Ecto neural progenitor cell (in vitro differentiated cells): ENCODE results near the gene PURA.

Experiments used
- DNase-seq: peaks from one replicate; pipeline ENCODE4 v3.0.0-alpha.2; 2018; ENCODE audit warnings: low spot score

Gene PURA

DNA sequence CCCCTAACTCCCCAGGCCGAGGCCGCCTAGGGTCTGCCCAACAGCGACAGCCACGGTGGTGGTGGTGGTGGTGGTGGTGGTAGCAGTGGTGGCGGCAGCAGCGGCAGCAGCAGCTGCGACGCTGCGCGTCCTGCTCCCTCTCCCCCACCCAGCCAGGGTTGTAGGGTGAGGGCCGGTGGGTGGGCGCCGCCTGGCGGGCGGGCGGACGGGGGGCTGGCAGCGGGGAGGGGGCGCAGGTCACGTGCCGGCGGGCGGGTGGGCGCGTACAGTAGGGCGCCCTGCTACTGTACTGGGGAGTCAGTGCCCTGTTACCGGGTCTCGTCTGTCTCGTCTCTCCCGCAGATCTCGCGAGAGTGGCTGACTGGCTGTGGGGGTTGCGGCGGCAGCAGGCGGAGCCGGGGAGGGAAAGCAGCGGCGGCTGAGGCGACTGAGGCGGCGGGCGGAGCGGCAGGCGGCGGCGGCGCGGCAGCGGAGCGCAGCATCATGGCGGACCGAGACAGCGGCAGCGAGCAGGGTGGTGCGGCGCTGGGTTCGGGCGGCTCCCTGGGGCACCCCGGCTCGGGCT lies at the start of gene PURA:
Gene PURA, plus strand, starts transcription at position 411 of the 565 bp plus-strand sequence. Its CDS starts 73 bp downstream, at position 484.
- peak; percentile 96 for DNase-seq

DNA sequence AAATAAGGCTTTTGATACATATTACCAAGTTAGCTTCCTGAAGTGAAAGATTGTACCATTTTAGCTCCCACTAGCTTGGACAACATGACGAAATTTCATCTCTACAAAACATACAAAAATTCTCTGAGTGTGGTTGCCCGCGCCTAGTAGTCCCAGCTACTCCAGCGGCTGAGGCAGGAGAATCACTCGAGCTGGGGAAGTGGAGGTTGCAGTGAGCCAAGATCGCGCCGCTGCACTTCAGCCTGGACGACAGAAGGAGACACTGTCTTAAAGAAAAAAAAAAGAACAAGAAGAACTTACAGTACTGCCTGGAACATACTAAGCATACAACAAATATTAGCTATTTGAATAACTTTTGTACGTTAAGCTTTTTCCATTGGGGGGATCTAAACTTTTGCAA lies 41.1 kb upstream of the PURA start:
- no peak for DNase-seq

DNA sequence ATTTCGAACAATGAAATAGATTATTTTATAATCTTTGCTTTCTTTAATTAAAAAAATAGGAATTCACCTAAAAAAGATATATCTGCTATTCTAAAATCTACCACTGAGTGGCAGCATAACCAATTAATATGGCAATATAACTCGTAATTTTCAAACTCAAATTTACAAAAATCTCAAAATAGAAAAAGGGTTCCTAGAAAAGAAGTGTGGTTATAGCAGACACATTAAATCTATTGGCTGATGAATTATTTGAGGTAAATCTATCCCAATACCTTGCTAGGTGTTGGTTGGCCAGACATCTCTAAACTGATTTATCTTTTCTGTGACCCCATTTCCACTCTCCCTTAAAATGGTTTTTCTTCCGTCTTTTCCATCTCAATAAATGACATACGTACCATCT lies 40.6 kb upstream of the PURA start:
- no peak for DNase-seq

- DNase-seq = no peak
These were observed 38.5 kb upstream of the PURA start for GRCh38 chr5:140075371-140075770.

DNA sequence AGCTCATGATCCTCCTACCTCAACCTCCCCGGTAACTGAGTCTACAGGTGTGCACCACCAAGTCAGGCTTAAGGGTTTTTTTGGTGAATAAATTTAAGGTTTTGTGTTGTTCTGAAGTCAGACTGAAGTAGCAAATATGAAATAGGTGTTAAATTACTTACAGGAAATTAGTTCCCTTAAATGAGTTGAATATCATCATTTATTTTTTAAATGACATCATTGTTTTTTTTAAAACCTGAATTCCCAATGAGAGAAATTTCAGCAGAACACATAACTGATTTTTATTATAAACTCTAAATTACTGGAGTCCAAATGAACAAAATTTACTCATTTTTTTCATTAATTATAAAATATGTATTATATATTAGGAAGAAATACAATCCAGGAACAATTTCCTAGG lies 37.8 kb upstream of the PURA start:
- no peak for DNase-seq

DNA sequence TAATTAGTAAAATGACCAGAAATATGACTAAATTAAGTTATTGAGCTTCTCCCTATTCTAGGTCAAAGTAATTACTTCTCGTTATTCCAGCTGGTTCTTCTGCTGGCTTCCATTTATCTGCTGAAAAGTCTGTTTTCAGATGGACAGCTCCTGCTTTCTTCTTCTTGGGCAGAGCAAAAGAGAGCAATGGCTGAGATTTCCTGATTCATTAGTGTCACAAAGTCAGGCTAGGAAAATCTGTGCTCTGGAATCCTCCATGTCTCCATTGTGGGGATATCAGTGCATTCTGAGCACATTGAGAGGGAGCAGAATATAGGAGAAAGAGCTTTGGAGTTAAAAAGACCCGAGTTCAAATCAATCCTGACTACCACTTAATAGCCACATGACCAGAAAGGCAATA lies 37.1 kb upstream of the PURA start:
- no peak for DNase-seq

DNA sequence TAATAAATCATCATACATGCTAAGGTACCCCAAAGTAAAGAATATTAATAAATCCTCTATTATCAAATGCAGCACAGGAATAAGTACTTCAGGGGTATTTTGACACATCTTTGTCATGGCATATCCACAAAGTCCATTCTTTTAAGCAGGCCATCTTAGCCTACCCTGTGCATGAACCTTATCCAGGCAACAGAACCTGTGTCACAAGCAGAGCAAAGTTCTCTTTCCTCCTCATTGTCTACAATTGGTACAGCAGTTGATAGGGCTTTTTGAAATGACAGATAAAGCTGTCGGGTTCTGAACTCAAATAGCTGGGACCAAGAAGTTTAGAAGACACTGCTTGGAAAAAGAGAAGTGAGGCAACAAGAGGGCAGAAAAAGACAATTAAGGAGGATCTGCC lies 30.8 kb upstream of the PURA start:
- no peak for DNase-seq

DNA sequence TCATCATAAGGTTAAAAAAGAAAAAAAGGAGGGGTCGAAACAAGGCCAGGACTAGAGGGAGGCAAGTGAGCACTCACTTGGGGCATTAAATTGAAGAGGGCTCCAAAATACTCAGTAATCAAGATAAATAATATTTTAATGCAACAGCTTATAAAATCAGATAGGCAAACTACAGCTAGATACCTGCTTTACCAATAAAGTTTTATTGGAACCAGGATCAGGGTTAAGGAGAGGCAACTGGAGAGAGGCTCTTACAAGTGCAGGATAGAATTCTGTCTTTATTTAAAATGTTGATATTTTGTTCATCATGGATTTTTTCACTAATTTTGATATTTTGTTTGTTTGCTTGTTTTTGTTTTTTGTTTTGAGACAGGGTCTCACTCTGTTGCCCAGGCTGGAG lies 30.3 kb upstream of the PURA start:
- no peak for DNase-seq

DNA sequence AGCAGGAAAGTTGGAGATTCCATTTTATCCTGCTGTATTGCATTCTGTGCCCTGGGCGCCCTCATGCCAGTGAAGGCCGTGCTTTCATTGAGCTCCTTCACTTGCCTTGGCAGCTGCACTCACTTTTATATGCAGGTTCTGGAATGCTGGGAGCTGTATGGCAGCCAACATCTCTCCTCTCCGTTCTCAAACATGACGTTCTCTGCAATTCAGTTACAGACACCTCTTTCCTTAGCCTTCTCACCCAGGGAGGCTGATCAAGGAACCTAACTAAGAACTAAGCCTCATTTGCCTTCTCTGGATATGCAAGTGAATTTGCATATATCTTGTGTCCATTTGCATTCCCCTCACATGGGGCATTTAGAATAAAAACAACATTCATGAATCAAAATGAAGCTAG lies 29.4 kb upstream of the PURA start:
- DNase-seq = no peak

- DNase-seq = no peak
These were observed 23.7 kb upstream of the PURA start for GRCh38 chr5:140090251-140090650.

DNA sequence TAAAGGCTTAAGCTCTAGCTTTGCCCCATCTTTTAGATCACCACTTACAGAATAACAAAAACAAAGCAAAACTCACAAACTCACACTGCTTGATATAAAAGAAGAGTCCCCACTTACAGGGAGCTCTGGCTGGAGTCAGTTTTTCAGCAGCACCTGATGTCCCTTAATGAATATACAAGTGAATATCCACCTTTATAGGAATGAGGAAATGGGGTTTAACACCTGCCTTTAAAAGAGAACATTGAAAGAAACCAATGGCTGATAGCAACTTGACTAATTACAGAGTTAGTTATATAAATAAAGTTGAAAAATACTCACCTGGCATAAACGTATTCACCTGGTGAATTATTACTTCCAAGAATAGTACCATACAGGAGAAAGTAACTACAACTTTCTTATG lies 20.7 kb upstream of the PURA start:
- no peak for DNase-seq

- no peak for DNase-seq
These were observed 20.0 kb upstream of the PURA start for GRCh38 chr5:140093866-140094265.

GRCh38 chr5:140094889-140095288 lies 19.0 kb upstream of the PURA start:
- DNase-seq = no peak

DNA sequence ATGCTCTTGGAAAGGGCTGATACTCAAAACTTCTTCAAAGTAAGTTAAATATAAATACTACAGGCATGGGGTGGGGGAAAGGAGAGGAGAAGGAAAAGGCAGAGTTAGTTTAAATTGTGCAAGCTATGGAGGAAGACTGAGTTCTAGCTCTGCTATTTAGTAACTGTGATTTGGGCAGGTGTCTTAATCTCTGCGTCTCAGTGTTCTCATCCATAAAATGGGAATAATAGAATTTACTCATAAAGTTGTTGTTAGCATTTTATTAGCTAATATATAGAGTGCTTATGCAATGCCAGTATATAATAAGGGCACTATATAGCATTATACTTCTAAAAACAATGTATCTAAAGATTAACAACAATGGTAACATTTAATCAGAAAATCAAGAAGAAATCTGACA lies 12.7 kb upstream of the PURA start:
- DNase-seq = no peak

- DNase-seq = no peak
These were observed 10.8 kb upstream of the PURA start for GRCh38 chr5:140103154-140103553.

GRCh38 chr5:140104100-140104499 lies 9.8 kb upstream of the PURA start:
- DNase-seq = no peak

DNA sequence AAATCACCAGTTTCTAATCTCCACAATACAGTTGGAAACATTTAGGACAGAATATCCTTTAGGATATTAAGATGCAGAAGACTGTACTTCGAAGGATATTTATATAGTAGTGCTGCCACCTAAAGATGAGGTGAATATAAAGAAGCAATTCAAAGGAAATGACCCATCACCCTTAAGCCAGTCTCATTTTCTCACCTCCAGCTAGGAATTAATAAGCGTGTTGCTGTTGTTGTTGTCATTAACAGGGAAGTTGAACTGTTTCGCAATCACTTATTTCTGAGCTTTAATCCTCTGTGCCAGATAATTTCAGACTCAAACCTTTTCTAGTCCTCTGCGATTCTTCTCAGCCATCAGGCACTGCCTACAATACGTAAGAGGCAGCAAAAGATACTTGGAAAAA lies 7.8 kb upstream of the PURA start:
- DNase-seq = no peak

DNA sequence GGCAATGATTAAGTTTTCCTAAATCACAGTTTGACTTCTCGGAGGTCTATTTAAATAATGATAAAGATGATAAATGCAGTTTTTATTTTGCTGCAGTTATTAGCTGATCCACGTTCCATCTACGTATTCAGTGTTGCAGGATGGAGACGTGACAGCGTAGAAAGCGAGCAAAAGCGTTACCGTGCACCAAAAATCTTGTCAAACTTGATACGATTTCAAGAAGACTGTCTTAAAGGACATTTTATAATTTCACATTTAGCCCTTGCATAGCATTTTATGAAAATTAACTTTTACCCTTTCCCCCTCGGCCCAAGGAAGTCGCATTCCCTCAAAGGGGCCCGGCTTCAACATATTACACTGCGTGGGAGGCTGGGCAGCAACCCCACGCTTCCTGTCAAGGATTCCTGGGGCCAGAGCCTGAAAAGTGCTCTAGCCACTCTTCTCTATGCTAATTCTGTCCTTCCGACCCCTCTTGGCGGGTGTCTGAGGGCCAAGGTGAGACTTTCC lies 7.1 kb upstream of the PURA start:
- no peak for DNase-seq

- peak; percentile 92 for DNase-seq
These were observed 6.4 kb upstream of the PURA start for GRCh38 chr5:140107312-140108092.

GRCh38 chr5:140108093-140109017 lies 5.6 kb upstream of the PURA start:
- peak; percentile 66 for DNase-seq

DNA sequence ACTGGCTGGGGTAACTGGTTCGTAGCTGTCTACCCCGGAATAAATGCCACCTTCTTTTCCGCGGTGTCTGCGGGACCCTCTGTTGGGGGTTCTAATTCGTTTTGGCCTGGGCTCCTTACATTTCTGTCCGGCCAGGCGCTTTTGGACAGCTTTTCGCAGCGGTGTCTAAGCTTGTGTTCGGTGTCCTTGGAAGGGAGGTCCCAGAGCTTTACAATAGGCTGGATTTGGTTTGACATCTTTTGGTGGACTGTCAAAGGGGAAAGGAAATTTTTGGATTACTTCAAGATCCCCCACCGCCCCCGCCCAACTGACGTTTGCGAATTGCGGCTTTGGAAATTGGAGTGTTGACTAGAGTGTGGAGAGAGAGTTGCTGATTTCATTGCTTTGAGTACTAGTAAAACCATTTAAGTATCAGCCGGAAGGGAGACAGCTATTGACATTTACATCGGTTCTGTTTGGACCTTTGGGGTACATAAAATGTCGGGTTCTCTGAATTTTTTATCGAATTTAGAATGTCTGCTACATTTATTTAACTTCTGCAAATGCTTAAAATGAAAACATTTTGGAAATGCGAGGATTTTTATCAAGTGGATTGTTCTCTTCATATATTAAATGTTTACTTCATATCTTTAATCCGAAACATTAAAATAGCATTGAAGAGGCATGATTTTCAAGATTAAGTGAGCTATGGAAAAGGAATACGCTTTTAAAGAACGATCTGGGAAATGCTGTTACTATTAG lies 4.7 kb upstream of the PURA start:
- DNase-seq = peak; percentile 56
